IMR-90 (cell line): ENCODE measurements around the gene KIF21A. TPM values are rescaled to one million over a fixed set of nuclear protein-coding genes. Genes with fewer than 3 reads are reported as not detected.

Source experiments
- ATAC-seq: fragments of 200-7000 bp; cut with Tn5 transposase; 2 replicates; pipeline ENCODE4 v1.9.1; 2020; ENCODE audit warnings: low read depth, mild to moderate bottlenecking, moderate library complexity
- BruUV-seq: library from RNA; stranded (reverse); fragments of 400-500 nt; replicated peaks from 2 replicates; lab custom pipeline; 2021; lab: Mats Ljungman, UMichigan
- CTCF ChIA-PET: fragments of 300-600 bp; formaldehyde crosslinking; extraction: SDS; loops from one replicate; lab custom pipeline; 2021; ENCODE audit warnings: antibody characterized with exemption; lab: Yijun Ruan, JAX
- POLR2A ChIA-PET: fragments of 300-600 bp; sonication (Branson Sonifier 250); formaldehyde crosslinking; loops from one replicate; lab custom pipeline; 2022; ENCODE audit warnings: antibody characterized with exemption; ENCODE audit not compliant: unreplicated experiment; lab: Charles Lee
- DNase-seq: peaks from one replicate; pipeline ENCODE4 v3.0.0; 2013
- H2AFZ ChIP-seq: replicated peaks from 2 replicates; pipeline ENCODE3; 2013; ENCODE audit warnings: low read length, mild to moderate bottlenecking; ENCODE audit not compliant: poor library complexity
- H2AK5ac ChIP-seq: 2 replicates; pipeline ENCODE4 v1.6.1; 2013; ENCODE audit warnings: low read depth, low read length, inconsistent platforms
- H2AK9ac ChIP-seq: replicated peaks from 2 replicates; pipeline ENCODE3; 2013; ENCODE audit warnings: mild to moderate bottlenecking, low read depth, low read length, moderate library complexity; ENCODE audit not compliant: poor library complexity
- H2BK120ac ChIP-seq: 2 replicates; pipeline ENCODE4 v1.6.1; 2013; ENCODE audit warnings: low read depth, low read length, inconsistent platforms
- H2BK15ac ChIP-seq: 3 replicates; pipeline ENCODE4 v1.6.1; 2013; ENCODE audit warnings: low read depth, low read length, inconsistent platforms
- H2BK20ac ChIP-seq: 2 replicates; pipeline ENCODE4 v1.6.1; 2013; ENCODE audit warnings: low read depth, mild to moderate bottlenecking, inconsistent platforms, low read length, moderate library complexity
- H2BK5ac ChIP-seq: 2 replicates; pipeline ENCODE4 v1.6.1; 2013; ENCODE audit warnings: mild to moderate bottlenecking, low read depth, low read length, inconsistent platforms; ENCODE audit not compliant: poor library complexity, severe bottlenecking
- H3K14ac ChIP-seq: replicated peaks from 2 replicates; pipeline ENCODE4 v1.6.1; 2013; ENCODE audit warnings: low read depth, low read length, inconsistent platforms
- H3K18ac ChIP-seq: 2 replicates; pipeline ENCODE4 v1.6.1; 2013; ENCODE audit warnings: low read depth, low read length, control low read depth
- H3K23ac ChIP-seq: 2 replicates; pipeline ENCODE4 v1.6.1; 2013; ENCODE audit warnings: low read depth, low read length, inconsistent platforms
- H3K27ac ChIP-seq: 2 replicates; pipeline ENCODE4 v1.5.1; 2013; ENCODE audit warnings: mild to moderate bottlenecking, control low read depth, low read length; ENCODE audit not compliant: insufficient read depth
- H3K27me3 ChIP-seq: 2 replicates; pipeline ENCODE4 v1.6.1; 2013; ENCODE audit warnings: low read length; ENCODE audit not compliant: control insufficient read depth, insufficient read depth
- H3K36me3 ChIP-seq: 2 replicates; pipeline ENCODE4 v1.6.1; 2013; ENCODE audit warnings: low read length, mixed read lengths; ENCODE audit not compliant: control insufficient read depth, insufficient read depth
- H3K4ac ChIP-seq: 2 replicates; pipeline ENCODE4 v1.6.1; 2013; ENCODE audit warnings: low read depth, low read length, inconsistent platforms
- H3K4me1 ChIP-seq: 2 replicates; pipeline ENCODE4 v1.6.1; 2013; ENCODE audit warnings: low read length, mixed read lengths; ENCODE audit not compliant: control insufficient read depth, insufficient read depth
- H3K4me2 ChIP-seq: 2 replicates; pipeline ENCODE4 v1.6.1; 2013; ENCODE audit warnings: low read depth, mild to moderate bottlenecking, control low read depth, low read length, moderate library complexity
- H3K4me3 ChIP-seq: 2 replicates; pipeline ENCODE4 v1.5.1; 2013; ENCODE audit warnings: low read depth, mild to moderate bottlenecking, control low read depth, low read length, moderate library complexity; ENCODE audit not compliant: insufficient read depth
- H3K56ac ChIP-seq: 2 replicates; pipeline ENCODE4 v1.6.1; 2013; ENCODE audit warnings: low read length, inconsistent platforms; ENCODE audit not compliant: insufficient read depth; ENCODE audit errors: extremely low read depth
- H3K79me1 ChIP-seq, 2 experiments: 2 replicates each; pipeline ENCODE4 v1.6.1; 2013; ENCODE audit warnings: low read length in 2 of 2, inconsistent platforms in 1 of 2, low read depth in 1 of 2
- H3K9ac ChIP-seq: 2 replicates; pipeline ENCODE4 v1.6.1; 2013; ENCODE audit warnings: low read depth, low read length, control low read depth
- H3K9me1 ChIP-seq: 2 replicates; pipeline ENCODE4 v1.6.1; 2013; ENCODE audit warnings: low read length, inconsistent platforms; ENCODE audit not compliant: insufficient read depth
- H3K9me3 ChIP-seq: 2 replicates; pipeline ENCODE4 v1.6.1; 2013; ENCODE audit warnings: low read length; ENCODE audit not compliant: control insufficient read depth, insufficient read depth
- H4K20me1 ChIP-seq: 2 replicates; pipeline ENCODE4 v1.6.1; 2013; ENCODE audit warnings: low read length, inconsistent platforms; ENCODE audit not compliant: insufficient read depth
- H4K5ac ChIP-seq: 2 replicates; pipeline ENCODE4 v1.6.1; 2013; ENCODE audit warnings: mild to moderate bottlenecking, low read depth, low read length, control low read depth
- H4K8ac ChIP-seq, 2 experiments: 2 replicates each; pipeline ENCODE4 v1.6.1; 2013; ENCODE audit warnings: low read depth in 2 of 2, low read length in 2 of 2, control low read depth in 1 of 2, inconsistent platforms in 1 of 2
- H4K91ac ChIP-seq: 2 replicates; pipeline ENCODE4 v1.6.1; 2013; ENCODE audit warnings: low read depth, low read length, inconsistent platforms; ENCODE audit not compliant: insufficient read depth
- CEBPB ChIP-seq: IDR thresholded peaks from 2 replicates; pipeline ENCODE4 v1.6.1; 2012; ENCODE audit warnings: low read depth, low read length, improper control_type of control experiment
- POLR2A ChIP-seq: IDR thresholded peaks from 2 replicates; pipeline ENCODE4 v1.6.1; 2012; ENCODE audit warnings: mild to moderate bottlenecking, low read depth, low read length
- RAD21 ChIP-seq: IDR thresholded peaks from 2 replicates; pipeline ENCODE4 v1.6.1; 2012; ENCODE audit warnings: low read length, improper control_type of control experiment
- RFX5 ChIP-seq: IDR thresholded peaks from 2 replicates; pipeline ENCODE4 v1.8.0; 2012; ENCODE audit warnings: low read depth, mild to moderate bottlenecking, low read length, moderate library complexity
- WGBS, 2 experiments: methylation state at CpG; one replicate each; pipeline versions ENCODE4 v1.1.5 to v1.1.7; 2013; ENCODE audit warnings: missing lambda C conversion rate in 2 of 2; ENCODE audit not compliant: insufficient read length in 1 of 2; ENCODE audit errors: extremely low coverage in 2 of 2; 5-methylcytosine and 5-hydroxymethylcytosine counted together
- dilution Hi-C: fragments of 300-500 bp; cut with HindIII; formaldehyde crosslinking; loops from one replicate; pipeline ENCODE4 v1.14.3; 2018; ENCODE audit warnings: low sequenced_read_pairs; ENCODE audit not compliant: unreplicated experiment
- in situ Hi-C: fragments of 300-500 bp; cut with MboI; formaldehyde crosslinking; loops from 3 replicates; pipeline ENCODE4 v1.14.3; 2019; ENCODE audit warnings: low sequenced_read_pairs, inconsistent platforms, mixed read lengths
- intact Hi-C: fragments of 100-400 bp; cut with micrococcal nuclease; formaldehyde crosslinking; loops from 2 replicates; pipeline ENCODE4 v1.10.0; 2022
- polyA plus RNA-seq, 3 experiments: library from polyadenylated mRNA; depleted of rRNA; stranded (reverse); fragments of >200 nt; gene quantifications; 2 replicates each; pipeline ENCODE4 v1.2.3, GENCODE V29; 2012; ENCODE audit warnings: low replicate concordance in 1 of 3
- total RNA-seq: library from RNA; depleted of rRNA; stranded (reverse); fragments of >200 nt; gene quantifications from 2 replicates; pipeline ENCODE4 v1.2.3, GENCODE V29; 2012

Gene KIF21A
- total and polyA plus RNA-seq, 2 of the 4 experiments (the other 2 are of a cell fraction) = 0.38 to 1.1 TPM

DNA sequence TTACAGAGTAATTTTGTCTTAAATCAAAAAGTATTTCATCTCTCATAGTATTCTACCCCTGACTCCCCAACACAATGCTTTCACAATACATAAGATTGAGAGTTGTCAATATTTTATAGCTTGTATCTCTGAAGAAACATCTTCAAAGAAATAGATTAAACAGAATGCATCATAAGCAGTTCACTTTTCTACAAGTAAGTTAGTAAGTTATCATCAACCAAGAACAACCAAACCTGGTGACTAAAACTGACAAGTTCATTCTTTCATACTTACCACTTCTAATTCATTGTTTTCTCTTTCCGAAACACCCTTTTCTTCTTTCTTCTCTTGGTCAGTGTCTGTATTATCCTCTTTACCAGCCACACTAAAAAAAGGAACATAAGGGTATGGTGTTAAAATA, 101.2 kb downstream of the KIF21A start:
- H2BK15ac ChIP-seq = no peak overlapping the region
- intact Hi-C loops = no loop called here
- H3K79me1 ChIP-seq = no peaks in the 10 kb centered on the region
- TF ChIP-seq CEBPB (no peak), RAD21 (no peak), RFX5 (no peak), POLR2A (no peak)
- WGBS, 2 experiments = no CpG with 5 or more reads among the region's 1 CpG
- ChIA-PET CTCF (interaction anchor here (0.8 kb wide), 1 partner anchor 9 kb away, joined by 3 read pairs; no protein-coding TSS in a partner anchor), POLR2A (no interaction called here)
- no peak overlapping the region for H3K9ac ChIP-seq
- no peak overlapping the region for H3K4me2 ChIP-seq
- no peak overlapping the region for H4K8ac ChIP-seq
- H3K9me1 ChIP-seq = no peaks in the 10 kb centered on the region; the same call in 1 of the 2 replicates
- H3K4me1 ChIP-seq = no peaks in the 10 kb centered on the region
- H2AFZ ChIP-seq = no peak overlapping the region
- no peak overlapping the region for H4K5ac ChIP-seq
- no peaks in the 10 kb centered on the region for H3K36me3 ChIP-seq
- H4K20me1 ChIP-seq = no peaks in the 10 kb centered on the region
- H3K27ac ChIP-seq = no peak overlapping the region
- BruUV-seq = no TSS peak
- no peak overlapping the region for H3K18ac ChIP-seq
- ATAC-seq (no peak), DNase-seq (no peak)
- no peak overlapping the region for H2BK20ac ChIP-seq
- dilution Hi-C loops = no loop called here
- H3K23ac ChIP-seq = no peak overlapping the region
- no peak overlapping the region for H2BK120ac ChIP-seq
- H2BK5ac ChIP-seq = no peak overlapping the region
- H3K4me3 ChIP-seq = no peak overlapping the region
- no peak overlapping the region for H4K91ac ChIP-seq
- no peak overlapping the region for H3K4ac ChIP-seq
- no peak overlapping the region for H3K14ac ChIP-seq
- H2AK5ac ChIP-seq = no peak overlapping the region
- no peaks in the 10 kb centered on the region for H3K9me3 ChIP-seq
- no peak overlapping the region for H3K56ac ChIP-seq
- in situ Hi-C loops = no loop called here
- no peak overlapping the region for H2AK9ac ChIP-seq
- H3K27me3 ChIP-seq = no peaks in the 10 kb centered on the region
